ENCODE results near the gene ABI3BP.

GRCh38 chr3:100802126-100802525 lies 191.1 kb downstream of the ABI3BP start:
- TF ChIP-seq CTCF (conservative IDR thresholded peaks at IDR 0.05): no peak
- no peak for TF ChIP-seq ZFX (IDR thresholded peaks at IDR 0.05)
